Ascending aorta (tissue), 2 donors: ENCODE measurements around the gene MAP1A. TPM values are rescaled to one million over a fixed set of nuclear protein-coding genes. Genes with fewer than 3 reads are reported as not detected.
A peak's percentile ranks its signal among the peaks of the same experiment; 100 is the strongest.

Experiments
- DNase-seq, 2 donors: peaks; one replicate each; pipeline ENCODE4 v3.0.0-alpha.2; 2019; ENCODE audit warnings: low spot score in 2 of 2
- H3K27ac ChIP-seq, 2 donors: fragments of 200-600 bp; sonication (generic); one replicate each; pipeline ENCODE4 v1.5.1; 2016 to 2017; ENCODE audit warnings: mild to moderate bottlenecking in 1 of 2
- H3K27me3 ChIP-seq: fragments of 200-600 bp; sonication (generic); one replicate; pipeline ENCODE4 v1.5.1; 2017
- H3K36me3 ChIP-seq, 2 donors: fragments of 200-600 bp; sonication (generic); one replicate each; pipeline ENCODE4 v1.5.1; 2016
- H3K4me1 ChIP-seq, 2 donors: fragments of 200-600 bp; sonication (generic); one replicate each; pipeline ENCODE4 v1.5.1; 2016 to 2017; ENCODE audit warnings: mild to moderate bottlenecking in 1 of 2
- H3K4me3 ChIP-seq, 2 donors: fragments of 200-600 bp; sonication (generic); one replicate each; pipeline ENCODE4 v1.5.1; 2016 to 2017; ENCODE audit warnings: mild to moderate bottlenecking in 1 of 2
- H3K9me3 ChIP-seq, 2 donors: fragments of 200-600 bp; sonication (generic); one replicate each; pipeline ENCODE4 v1.5.1; 2016
- CTCF ChIP-seq, 3 experiments: fragments of 200-600 bp in 2 of 3; fragments of 450-650 bp in 1 of 3; sonication (generic) in 2 of 3; IDR thresholded peaks; one replicate each; pipeline ENCODE4 v1.5.1; 2016 to 2019; ENCODE audit warnings: antibody characterized with exemption in 3 of 3, mild to moderate bottlenecking in 1 of 3, moderate library complexity in 1 of 3
- intact Hi-C: fragments of 100-400 bp; cut with DNase I; formaldehyde crosslinking; loops from one replicate; pipeline ENCODE4 v1.15.1; 2023
- total RNA-seq: library from RNA; depleted of rRNA; stranded (reverse); fragments of >200 nt; gene quantifications from one replicate; pipeline ENCODE4 v1.1.0, GENCODE V29; 2016

Gene MAP1A
- total RNA-seq, 1 donor from 2014 or later, result 19.9 TPM

DNA sequence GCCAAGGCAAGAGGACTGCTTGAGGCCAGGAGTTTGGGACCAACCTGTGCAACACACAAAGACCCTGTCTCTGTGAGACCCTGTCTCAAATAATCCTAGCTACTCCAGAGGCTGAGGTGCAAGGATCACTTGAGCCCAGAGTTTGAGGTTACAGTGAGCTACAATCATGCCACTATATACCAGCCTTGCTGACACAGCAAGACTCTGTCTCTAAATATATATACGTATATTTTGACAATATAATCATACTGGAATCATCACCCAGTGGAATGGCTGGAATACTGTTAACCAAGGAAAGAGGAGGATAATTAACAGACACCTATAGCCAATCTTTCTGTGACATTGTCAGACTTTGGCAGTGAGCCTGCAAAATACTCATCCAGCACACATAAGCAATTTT lies 9.0 kb upstream of the MAP1A start:
- TF ChIP-seq CTCF (IDR thresholded peaks at IDR 0.05), result no peak
- no peak overlapping the region for H3K4me3 ChIP-seq
- no peaks in the 10 kb centered on the region for H3K9me3 ChIP-seq
- H3K27ac ChIP-seq, result no peak overlapping the region
- peaks cover 0 to 14% of the 10 kb centered on the region in 2 donors for H3K4me1 ChIP-seq
- H3K36me3 ChIP-seq, result no peaks in the 10 kb centered on the region
- intact Hi-C loops, result no loop called here
- DNase-seq, result no peak
- no peaks in the 10 kb centered on the region for H3K27me3 ChIP-seq

DNA sequence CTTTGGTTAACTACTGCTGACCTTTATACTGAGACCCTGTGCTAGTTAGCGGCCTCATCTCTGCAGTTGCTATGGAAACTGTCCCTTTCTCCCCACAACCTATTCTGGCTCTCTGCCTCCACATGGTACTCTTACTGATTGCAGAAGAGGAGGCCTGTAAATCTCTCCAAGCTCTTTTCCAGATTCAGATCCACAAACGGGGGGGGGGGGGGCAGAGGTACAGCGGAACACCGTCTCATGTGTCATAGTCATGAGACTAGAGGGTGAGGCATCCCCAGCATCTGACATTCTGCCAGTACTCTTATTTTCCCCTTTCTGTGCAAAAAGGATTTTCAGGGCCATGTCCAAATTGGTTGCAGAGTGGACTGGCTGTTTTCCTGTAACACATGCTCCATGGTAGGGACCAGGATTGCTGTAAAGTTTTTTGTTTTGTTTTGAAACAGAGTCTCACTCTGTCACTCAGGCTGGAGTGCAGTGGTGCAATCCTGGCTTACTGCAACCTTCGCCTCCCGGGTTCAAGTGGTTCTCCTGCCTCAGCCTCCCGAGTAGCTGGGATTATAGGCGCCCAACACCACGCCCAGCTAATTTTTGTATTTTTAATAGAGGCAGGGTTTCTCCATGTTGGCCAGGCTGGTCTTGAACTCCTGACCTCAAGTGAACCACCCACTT lies 8.3 kb upstream of the MAP1A start:
- H3K36me3 ChIP-seq, result no peaks in the 10 kb centered on the region
- H3K9me3 ChIP-seq, result no peaks in the 10 kb centered on the region
- DNase-seq, result no peak

GRCh38 chr15:43509660-43510199 lies 7.7 kb upstream of the MAP1A start:
- intact Hi-C loops, result loop anchor here (1.0 to 10.0 kb wide), 6 partner anchors 16 to 1545 kb away; partner anchors contain the start of genes B2M, ELL3, LCMT2 and PATL2
- Histone ChIP-seq H3K36me3 (no peaks in the 10 kb centered on the region), H3K27ac (peak overlapping the region; percentile 51 to 59), H3K4me3 (peak overlapping the region; percentile 49 to 63), H3K4me1 (peaks cover 0 to 14% of the 10 kb centered on the region in 2 donors), H3K9me3 (no peaks in the 10 kb centered on the region), H3K27me3 (no peaks in the 10 kb centered on the region)
- DNase-seq, result no peak
- no peak for TF ChIP-seq CTCF (IDR thresholded peaks at IDR 0.05)

More for the DNA sequence above, 8.3 kb upstream of the MAP1A start:
- intact Hi-C loops, result no loop called here
- H3K4me1 ChIP-seq, result peaks cover 0 to 14% of the 10 kb centered on the region in 2 donors
- no peaks in the 10 kb centered on the region for H3K27me3 ChIP-seq
- peak overlapping the region in 1 of 2 donors; percentile 34 for H3K27ac ChIP-seq
- H3K4me3 ChIP-seq, result no peak overlapping the region
- no peak for TF ChIP-seq CTCF (IDR thresholded peaks at IDR 0.05)

GRCh38 chr15:43510200-43511011 lies 7.0 kb upstream of the MAP1A start:
- Histone ChIP-seq H3K36me3 (no peaks in the 10 kb centered on the region), H3K27me3 (no peaks in the 10 kb centered on the region), H3K4me1 (peaks cover 0 to 14% of the 10 kb centered on the region in 2 donors), H3K4me3 (peak overlapping the region; percentile 49 to 63), H3K27ac (peak overlapping the region; percentile 51 to 59), H3K9me3 (no peaks in the 10 kb centered on the region)
- TF ChIP-seq CTCF (IDR thresholded peaks at IDR 0.05), result peak in 2 of 3 experiments; percentile 9 to 30
- intact Hi-C loops, result loop anchor here (1.0 to 10.0 kb wide), 6 partner anchors 17 to 1546 kb away; partner anchors contain the start of genes B2M, ELL3, LCMT2 and PATL2
- peak; percentile 95 to 99 for DNase-seq

- Histone ChIP-seq H3K36me3 (no peaks in the 10 kb centered on the region), H3K4me1 (peaks cover 0 to 22% of the 10 kb centered on the region in 2 donors), H3K4me3 (peak overlapping the region; percentile 49 to 63), H3K9me3 (no peaks in the 10 kb centered on the region), H3K27ac (no peak overlapping the region), H3K27me3 (no peaks in the 10 kb centered on the region)
- DNase-seq, result no peak
- intact Hi-C loops, result loop anchor here (2.0 to 10.0 kb wide), 5 partner anchors 70 to 1546 kb away; partner anchors contain the start of genes B2M, ELL3, LCMT2 and PATL2
- TF ChIP-seq CTCF (IDR thresholded peaks at IDR 0.05), result peak in 1 of 3 experiments; percentile 16
These were observed 6.2 kb upstream of the MAP1A start for GRCh38 chr15:43511012-43511885.
